PFSK-1 (cell line): ENCODE data around the gene WNK2.

Experiments
- FOXP2 ChIP-seq: optimal IDR thresholded peaks from 2 replicates; pipeline ENCODE3; 2011; ENCODE audit warnings: borderline replicate concordance, control low read depth, inconsistent platforms; ENCODE audit not compliant: insufficient read depth; ENCODE audit errors: extremely low read length, extremely low read depth
- POLR2AphosphoS5 ChIP-seq: IDR thresholded peaks from 2 replicates; pipeline ENCODE4 v1.6.1; 2012; ENCODE audit warnings: low read depth, mild to moderate bottlenecking, control low read depth, low read length, moderate library complexity
- REST ChIP-seq, 2 experiments: IDR thresholded peaks; 2 replicates each; pipeline versions ENCODE4 v1.6.1 to v1.8.0; 2011 to 2012; ENCODE audit warnings: low read depth in 2 of 2, low read length in 2 of 2, control low read depth in 1 of 2, inconsistent platforms in 1 of 2, mild to moderate bottlenecking in 1 of 2, moderate library complexity in 1 of 2; ENCODE audit not compliant: insufficient read depth in 1 of 2
- SIN3A ChIP-seq: IDR thresholded peaks from 2 replicates; pipeline ENCODE4 v1.6.1; 2012; ENCODE audit warnings: mild to moderate bottlenecking, low read length, moderate library complexity, borderline replicate concordance; ENCODE audit not compliant: insufficient read depth

- no peak for TF ChIP-seq SIN3A
- TF ChIP-seq FOXP2, result no peak
- no peak for TF ChIP-seq POLR2AphosphoS5
- TF ChIP-seq REST (IDR thresholded peaks at IDR 0.05; ENCODE audit: insufficient read depth in 1 of 2, low read depth in 2 of 2, low read length in 2 of 2), result no peak
Measured at GRCh38 chr9:93308676-93309075, 124.7 kb downstream of the WNK2 start.
